Smooth muscle cell (in vitro differentiated cells): ENCODE results near the gene IFITM10. TPM values are rescaled to one million over a fixed set of nuclear protein-coding genes. Genes with fewer than 3 reads are reported as not detected.

Experiments
- DNase-seq: peaks from one replicate; lab custom pipeline; 2025; ENCODE audit not compliant: unreplicated experiment; lab: John Stamatoyannopoulos, UW
- H2AFZ ChIP-seq: fragments of 200-600 bp; sonication (generic); 2 replicates; pipeline ENCODE4 v1.6.0; 2016; ENCODE audit warnings: antibody characterized with exemption, low read depth, mild to moderate bottlenecking
- H3F3A ChIP-seq: fragments of 200-600 bp; sonication (generic); 2 replicates; pipeline ENCODE4 v1.6.0; 2017; ENCODE audit warnings: antibody characterized with exemption, low read depth
- H3K27ac ChIP-seq: fragments of 200-600 bp; sonication (generic); 2 replicates; pipeline ENCODE4 v1.5.1; 2016; ENCODE audit warnings: low read depth, mild to moderate bottlenecking
- H3K27me3 ChIP-seq: fragments of 200-600 bp; sonication (generic); 2 replicates; pipeline ENCODE4 v1.6.1; 2016; ENCODE audit warnings: low read depth, mild to moderate bottlenecking
- H3K36me3 ChIP-seq: fragments of 200-600 bp; sonication (generic); 2 replicates; pipeline ENCODE4 v1.5.1; 2016; ENCODE audit warnings: low read depth
- H3K4me1 ChIP-seq: fragments of 200-600 bp; sonication (generic); 2 replicates; pipeline ENCODE4 v1.5.1; 2016; ENCODE audit warnings: low read depth
- H3K4me2 ChIP-seq: fragments of 200-600 bp; sonication (generic); 2 replicates; pipeline ENCODE4 v1.6.0; 2016; ENCODE audit warnings: mild to moderate bottlenecking
- H3K4me3 ChIP-seq: fragments of 200-600 bp; sonication (generic); 2 replicates; pipeline ENCODE4 v1.5.1; 2016; ENCODE audit warnings: mild to moderate bottlenecking
- H3K79me2 ChIP-seq: fragments of 200-600 bp; sonication (generic); 2 replicates; pipeline ENCODE4 v1.6.0; 2016; ENCODE audit warnings: low read depth, mild to moderate bottlenecking
- H3K9ac ChIP-seq: fragments of 200-600 bp; sonication (generic); 2 replicates; pipeline ENCODE4 v1.6.0; 2016; ENCODE audit warnings: low read depth
- H3K9me3 ChIP-seq: fragments of 200-600 bp; sonication (generic); replicated peaks from 2 replicates; pipeline ENCODE4 v1.5.1; 2016; ENCODE audit warnings: low read depth
- H4K20me1 ChIP-seq: fragments of 200-600 bp; sonication (generic); 2 replicates; pipeline ENCODE4 v1.6.0; 2016; ENCODE audit warnings: low read depth
- WGBS: methylation state at CpG from one replicate; pipeline ENCODE4 v1.1.7; 2016; ENCODE audit warnings: low lambda C conversion rate; 5-methylcytosine and 5-hydroxymethylcytosine counted together
- polyA plus RNA-seq: library from polyadenylated mRNA; unstranded; fragments of >200 nt; fragmentation: Nextera tagmentation; extraction: Ambion mirVana; gene quantifications from 2 replicates; pipeline ENCODE4 v1.2.1, GENCODE V29; 2016
- total RNA-seq: library from RNA; depleted of rRNA; stranded (reverse); fragments of >200 nt; gene quantifications from 2 replicates; pipeline ENCODE4 v1.2.3, GENCODE V29; 2014
- TF ChIP-seq, protein P1 (sequence below): fragments of 200-600 bp; sonication (generic); IDR thresholded peaks from 2 replicates; pipeline ENCODE4 v1.5.1; 2017; ENCODE audit warnings: borderline replicate concordance, mild to moderate bottlenecking, antibody characterized with exemption; ENCODE audit not compliant: insufficient read depth, poor library complexity, severe bottlenecking

Gene IFITM10
- total and polyA plus RNA-seq, 2 experiments from 2014 or later = 0.49 to 2.2 TPM

DNA sequence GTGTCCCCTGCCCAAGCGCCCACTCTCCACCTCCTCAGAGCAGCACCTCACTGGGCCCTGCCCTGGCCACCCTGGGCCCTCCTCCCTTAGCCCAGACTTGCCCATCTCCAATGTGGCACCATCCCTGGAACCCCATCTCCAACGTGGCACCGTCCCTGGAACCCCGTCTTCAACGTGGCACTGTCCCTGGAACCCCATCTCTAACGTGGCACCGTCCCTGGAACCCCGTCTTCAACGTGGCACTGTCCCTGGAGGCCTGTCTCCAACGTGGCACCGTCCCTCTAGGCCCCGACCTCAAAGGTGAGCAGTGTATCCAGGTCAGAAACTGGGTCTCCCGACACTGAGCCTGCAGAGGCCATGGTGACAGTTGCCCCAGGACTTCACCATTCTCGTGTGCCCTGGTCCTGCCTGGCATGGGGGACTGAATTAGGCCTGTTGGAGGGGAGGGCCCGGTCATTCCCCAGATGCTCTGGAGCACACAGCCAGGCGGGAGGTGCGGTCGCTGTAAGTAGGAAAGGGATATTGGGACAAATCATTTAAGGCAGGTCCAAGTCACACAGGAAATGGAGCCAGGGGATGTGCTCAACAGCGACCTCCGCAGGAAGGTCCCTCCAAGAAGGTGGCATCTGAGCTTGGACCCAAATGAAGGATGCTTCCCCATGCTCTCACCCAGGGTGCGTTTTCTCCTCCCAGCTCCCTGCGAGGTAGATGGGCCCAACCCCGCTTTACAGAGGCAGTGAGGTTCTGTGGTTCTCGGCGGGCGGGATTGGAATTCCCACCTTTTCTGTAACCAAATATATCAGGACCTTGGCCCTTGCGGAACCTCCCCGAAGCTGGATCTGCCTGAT lies 15.7 kb upstream of the IFITM10 start:
- Histone ChIP-seq H3K27me3 (no peaks in the 10 kb centered on the region), H3K9ac (no peak overlapping the region), H4K20me1 (peaks cover 8% of the 10 kb centered on the region), H3K27ac (no peak overlapping the region), H2AFZ (no peak overlapping the region), H3K36me3 (no peaks in the 10 kb centered on the region), H3K9me3 (no peaks in the 10 kb centered on the region), H3K4me3 (no peak overlapping the region), H3F3A (no peaks in the 10 kb centered on the region), H3K4me1 (peaks cover 5% of the 10 kb centered on the region), H3K4me2 (no peak overlapping the region), H3K79me2 (peaks cover 12% of the 10 kb centered on the region)
- TF ChIP-seq, protein P1, sequence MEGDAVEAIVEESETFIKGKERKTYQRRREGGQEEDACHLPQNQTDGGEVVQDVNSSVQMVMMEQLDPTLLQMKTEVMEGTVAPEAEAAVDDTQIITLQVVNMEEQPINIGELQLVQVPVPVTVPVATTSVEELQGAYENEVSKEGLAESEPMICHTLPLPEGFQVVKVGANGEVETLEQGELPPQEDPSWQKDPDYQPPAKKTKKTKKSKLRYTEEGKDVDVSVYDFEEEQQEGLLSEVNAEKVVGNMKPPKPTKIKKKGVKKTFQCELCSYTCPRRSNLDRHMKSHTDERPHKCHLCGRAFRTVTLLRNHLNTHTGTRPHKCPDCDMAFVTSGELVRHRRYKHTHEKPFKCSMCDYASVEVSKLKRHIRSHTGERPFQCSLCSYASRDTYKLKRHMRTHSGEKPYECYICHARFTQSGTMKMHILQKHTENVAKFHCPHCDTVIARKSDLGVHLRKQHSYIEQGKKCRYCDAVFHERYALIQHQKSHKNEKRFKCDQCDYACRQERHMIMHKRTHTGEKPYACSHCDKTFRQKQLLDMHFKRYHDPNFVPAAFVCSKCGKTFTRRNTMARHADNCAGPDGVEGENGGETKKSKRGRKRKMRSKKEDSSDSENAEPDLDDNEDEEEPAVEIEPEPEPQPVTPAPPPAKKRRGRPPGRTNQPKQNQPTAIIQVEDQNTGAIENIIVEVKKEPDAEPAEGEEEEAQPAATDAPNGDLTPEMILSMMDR = no peak
- DNase-seq = no peak
- 87% methylated on average over 28 of the region's 28 CpGs for WGBS

DNA sequence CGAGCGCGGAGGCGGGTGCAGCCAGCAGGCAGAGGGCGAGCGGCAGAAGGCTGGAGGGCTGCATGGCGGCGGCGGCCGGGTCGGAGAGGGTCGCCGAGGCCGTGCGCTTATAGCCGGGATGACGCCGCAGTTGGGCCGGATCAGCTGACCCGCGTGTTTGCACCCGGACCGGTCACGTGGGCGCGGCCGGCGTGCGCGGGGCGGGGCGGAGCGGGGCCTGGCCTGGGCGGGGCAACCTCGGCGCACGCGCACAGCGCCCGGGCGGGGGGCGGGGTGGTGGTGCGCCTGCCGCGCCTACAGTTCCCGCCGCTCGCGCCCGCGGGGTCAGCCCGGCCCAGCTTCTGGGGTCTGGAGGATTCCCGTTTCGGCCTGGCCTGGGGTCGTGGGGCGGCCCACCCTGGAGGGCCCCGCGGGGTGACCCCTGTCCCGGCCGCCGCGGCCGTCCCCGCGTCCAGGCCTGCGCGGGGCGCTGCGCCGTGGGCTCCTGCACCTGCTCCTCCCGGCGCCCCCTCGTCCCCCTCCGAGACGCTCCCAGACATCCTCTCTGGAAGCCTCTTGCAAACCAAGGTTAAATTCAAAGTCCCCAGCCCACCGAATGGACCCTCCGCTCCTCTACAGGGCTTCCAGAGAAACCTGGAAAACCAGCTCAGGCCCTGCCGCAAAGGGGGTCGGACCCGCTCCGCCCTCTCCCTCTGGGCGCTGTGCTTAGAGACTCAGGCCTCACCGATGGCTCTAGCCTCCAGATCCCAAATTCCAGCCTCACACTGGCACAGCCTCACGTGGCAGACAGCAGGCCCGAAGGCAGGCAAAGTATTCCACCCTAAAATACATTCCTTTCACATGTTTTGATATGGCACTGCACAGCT lies 13.6 kb upstream of the IFITM10 start, which contains the start of gene CTSD:
TSS of gene CTSD (minus strand) at position 132 of the 866 bp plus-strand sequence. CDS start at position 64, 68 bp downstream.
- H4K20me1 ChIP-seq = peaks cover 14% of the 10 kb centered on the region
- H3K4me1 ChIP-seq = peaks cover 5% of the 10 kb centered on the region
- peak; percentile 41 for DNase-seq
- no peak within 1 kb of the TSS for H3K27ac ChIP-seq
- H3K36me3 ChIP-seq = no peaks in the 10 kb centered on the region
- TF ChIP-seq, protein P1 = no peak
- H3K9me3 ChIP-seq = no peaks in the 10 kb centered on the region
- H3K79me2 ChIP-seq = peaks cover 12% of the 10 kb centered on the region
- no peaks in the 10 kb centered on the region for H3K27me3 ChIP-seq
- 3% methylated on average over 49 of the region's 85 CpGs for WGBS
- no peaks in the 10 kb centered on the region for H3F3A ChIP-seq
- peak within 1 kb of the TSS; percentile 100 for H3K4me2 ChIP-seq
- peak within 1 kb of the TSS; percentile 95 for H2AFZ ChIP-seq
- H3K4me3 ChIP-seq = peak within 1 kb of the TSS; percentile 96
- H3K9ac ChIP-seq = peak within 1 kb of the TSS; percentile 73

DNA sequence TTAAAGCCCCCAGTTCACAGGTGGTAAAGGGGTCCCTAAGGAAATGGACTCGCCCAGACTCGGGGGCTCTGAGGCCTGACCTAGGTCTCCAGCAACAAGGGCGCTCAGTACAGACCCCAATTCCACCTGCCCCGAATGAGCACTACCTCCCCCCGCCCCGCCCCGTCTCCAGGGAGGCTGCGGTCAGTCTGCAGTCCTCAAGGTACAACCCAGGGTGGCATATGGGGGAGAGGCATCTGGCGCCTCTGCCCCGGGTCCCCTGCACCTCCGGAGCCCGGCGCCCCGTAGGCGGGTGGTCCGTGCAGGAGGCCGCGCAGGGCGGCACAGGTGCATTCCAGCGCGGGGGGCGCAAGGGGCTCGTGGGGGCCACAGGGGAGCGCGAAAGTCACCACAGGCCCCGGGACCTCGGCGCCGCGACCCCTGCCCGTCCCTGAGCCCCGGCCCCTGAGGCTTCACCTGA lies 13.0 kb upstream of the IFITM10 start:
- Histone ChIP-seq H3K4me1 (peaks cover 5% of the 10 kb centered on the region), H3K9me3 (no peaks in the 10 kb centered on the region), H3K36me3 (no peaks in the 10 kb centered on the region), H3K27ac (no peak overlapping the region), H3F3A (no peaks in the 10 kb centered on the region), H3K9ac (peak overlapping the region; percentile 73), H3K27me3 (no peaks in the 10 kb centered on the region), H3K4me3 (peak overlapping the region; percentile 96), H2AFZ (peak overlapping the region; percentile 90), H3K79me2 (peaks cover 12% of the 10 kb centered on the region), H3K4me2 (peak overlapping the region; percentile 100), H4K20me1 (peaks cover 14% of the 10 kb centered on the region)
- no peak for DNase-seq
- TF ChIP-seq, protein P1 = no peak
- 3% methylated on average over 23 of the region's 32 CpGs for WGBS
